Endothelial cell of umbilical vein (primary cell): ENCODE results near the gene NFIA. TPM values are rescaled to one million over a fixed set of nuclear protein-coding genes. Genes with fewer than 3 reads are reported as not detected.

ENCODE experiments used
- BruUV-seq: library from RNA; stranded (reverse); fragments of 400-500 nt; replicated peaks from 2 replicates; lab custom pipeline; 2021; lab: Mats Ljungman, UMichigan
- CTCF ChIA-PET: fragments of 300-600, 350-600 bp; sonication (Branson Sonifier 250); formaldehyde crosslinking; loops from one replicate; lab custom pipeline; 2021; ENCODE audit warnings: antibody characterized with exemption, inconsistent platforms; lab: Charles Lee
- POLR2A ChIA-PET: fragments of 300-600, 350-600 bp; sonication (Branson Sonifier 250); formaldehyde crosslinking; loops from one replicate; lab custom pipeline; 2021; ENCODE audit warnings: antibody characterized with exemption, inconsistent platforms; lab: Charles Lee
- DNase-seq: peaks from one replicate; pipeline ENCODE4 v3.0.0-alpha.2; 2011; ENCODE audit warnings: low read depth, low spot score
- FAIRE-seq: peaks from 2 replicates; lab custom pipeline; 2011; peaks lifted over from hg19 to GRCh38; lab: Jason Lieb, UNC
- H2AFZ ChIP-seq: 2 replicates; pipeline ENCODE4 v1.6.0; 2012; ENCODE audit warnings: low read depth, low read length, control low read depth, inconsistent platforms
- H3K27ac ChIP-seq: 2 replicates; pipeline ENCODE4 v1.5.1; 2011; ENCODE audit warnings: low read depth, mild to moderate bottlenecking, control low read depth, low read length, moderate library complexity; ENCODE audit not compliant: insufficient read depth
- H3K27me3 ChIP-seq, 2 experiments: 2 replicates each; pipeline versions ENCODE4 v1.6.0 to v1.6.1; 2011; ENCODE audit warnings: low read length in 2 of 2, mixed read lengths in 1 of 2; ENCODE audit not compliant: control insufficient read depth in 2 of 2, insufficient read depth in 2 of 2
- H3K36me3 ChIP-seq, 2 experiments: 2 replicates in 1 of 2; 3 replicates in 1 of 2; pipeline ENCODE4 v1.5.1; 2011; ENCODE audit warnings: low read length in 2 of 2, mild to moderate bottlenecking in 1 of 2, moderate library complexity in 1 of 2; ENCODE audit not compliant: control insufficient read depth in 2 of 2, insufficient read depth in 2 of 2; ENCODE audit errors: extremely low read depth in 1 of 2
- H3K4me1 ChIP-seq: 3 replicates; pipeline ENCODE4 v1.5.1; 2011; ENCODE audit warnings: mild to moderate bottlenecking, low read length; ENCODE audit not compliant: control insufficient read depth, insufficient read depth; ENCODE audit errors: extremely low read depth
- H3K4me2 ChIP-seq: 2 replicates; pipeline ENCODE4 v1.6.1; 2011; ENCODE audit warnings: low read length, control low read depth, mixed read lengths; ENCODE audit not compliant: insufficient read depth
- H3K4me3 ChIP-seq, 3 experiments: fragments of 200-600 bp in 1 of 3; sonication (generic), shearing (Covaris generic) in 1 of 3; replicated peaks in 1 of 3; 2 replicates each; pipeline ENCODE4 v1.5.1; 2011 to 2016; ENCODE audit warnings: control low read depth in 3 of 3, low read length in 3 of 3, mild to moderate bottlenecking in 2 of 3, inconsistent platforms in 1 of 3, low read depth in 1 of 3, moderate library complexity in 1 of 3; ENCODE audit not compliant: insufficient read depth in 1 of 3
- H3K79me2 ChIP-seq: 2 replicates; pipeline ENCODE4 v1.6.0; 2012; ENCODE audit warnings: low read length, inconsistent platforms; ENCODE audit not compliant: control insufficient read depth, insufficient read depth
- H3K9ac ChIP-seq: replicated peaks from 2 replicates; pipeline ENCODE3; 2011; ENCODE audit warnings: low read length, control low read depth; ENCODE audit not compliant: insufficient read depth; ENCODE audit errors: extremely low read depth
- H3K9me1 ChIP-seq: replicated peaks from 3 replicates; pipeline ENCODE4 v1.6.0; 2011; ENCODE audit warnings: mild to moderate bottlenecking, low read length; ENCODE audit not compliant: control insufficient read depth, insufficient read depth; ENCODE audit errors: extremely low read depth
- H3K9me3 ChIP-seq: replicated peaks from 2 replicates; pipeline ENCODE4 v1.5.1; 2012; ENCODE audit warnings: low read length, inconsistent platforms; ENCODE audit not compliant: control insufficient read depth, insufficient read depth
- H4K20me1 ChIP-seq: replicated peaks from 2 replicates; pipeline ENCODE3; 2011; ENCODE audit warnings: mild to moderate bottlenecking, low read length; ENCODE audit not compliant: control insufficient read depth, insufficient read depth; ENCODE audit errors: extremely low read depth
- EZH2 ChIP-seq: IDR thresholded peaks from 2 replicates; pipeline ENCODE4 v1.6.1; 2012; ENCODE audit warnings: borderline replicate concordance, low read depth, mild to moderate bottlenecking, moderate library complexity, low read length, inconsistent platforms; ENCODE audit not compliant: severe bottlenecking
- FOS ChIP-seq: IDR thresholded peaks from 2 replicates; pipeline ENCODE4 v1.6.1; 2011; ENCODE audit warnings: mild to moderate bottlenecking, low read length, moderate library complexity, borderline replicate concordance; ENCODE audit not compliant: insufficient read depth
- GATA2 ChIP-seq: IDR thresholded peaks from 2 replicates; pipeline ENCODE4 v1.7.0; 2011; ENCODE audit warnings: low read depth, mild to moderate bottlenecking, moderate library complexity, mixed read lengths, low read length; ENCODE audit not compliant: insufficient read length, insufficient read depth
- JUN ChIP-seq: IDR thresholded peaks from 2 replicates; pipeline ENCODE4 v1.6.1; 2011; ENCODE audit warnings: borderline replicate concordance, low read depth; ENCODE audit not compliant: insufficient read length, insufficient read depth
- MAX ChIP-seq: IDR thresholded peaks from 2 replicates; pipeline ENCODE4 v1.6.1; 2011; ENCODE audit not compliant: insufficient read depth, insufficient read length
- MYC ChIP-seq: IDR thresholded peaks from one replicate; pipeline ENCODE4 v1.6.1; 2011; ENCODE audit warnings: mild to moderate bottlenecking, low read depth, low read length
- POLR2A ChIP-seq: IDR thresholded peaks from 2 replicates; pipeline ENCODE4 v1.6.1; 2012; ENCODE audit warnings: low read depth, mild to moderate bottlenecking, control low read depth, low read length
- POLR2AphosphoS5 ChIP-seq: IDR thresholded peaks from 2 replicates; pipeline ENCODE4 v1.6.1; 2012; ENCODE audit warnings: low read depth, mild to moderate bottlenecking, control low read depth, low read length, moderate library complexity; ENCODE audit not compliant: insufficient read depth
- dilution Hi-C: fragments of 300-500 bp; cut with MboI; formaldehyde crosslinking; loops from one replicate; pipeline ENCODE4 v1.15.0; 2019; ENCODE audit warnings: low sequenced_read_pairs; ENCODE audit not compliant: extremely low pct_ligation_motif_present
- intact Hi-C: fragments of 100-400 bp; cut with micrococcal nuclease; formaldehyde crosslinking; loops from one replicate; pipeline ENCODE4 v1.10.0; 2022
- polyA plus RNA-seq, 4 experiments: library from polyadenylated mRNA; depleted of rRNA in 3 of 4; stranded (reverse) in 3 of 4; unstranded in 1 of 4; fragments of >200 nt; gene quantifications; 2 replicates each; pipeline versions ENCODE4 v1.2.1 to v1.2.3, GENCODE V29; 2011 to 2012; ENCODE audit warnings: missing spikeins in 1 of 4
- total RNA-seq: library from RNA; stranded (reverse); gene quantifications from 2 replicates; pipeline ENCODE4 v1.2.3, GENCODE V29; 2021
- TF ChIP-seq, protein P1 (sequence below), 2 donors: IDR thresholded peaks; 1 replicate in 1 of 2; 2 replicates in 1 of 2; pipeline ENCODE4 v1.5.1; 2011; ENCODE audit warnings: low read length in 2 of 2, mild to moderate bottlenecking in 2 of 2, moderate library complexity in 2 of 2, control low read depth in 1 of 2, inconsistent platforms in 1 of 2, low read depth in 1 of 2; ENCODE audit not compliant: insufficient read depth in 1 of 2; ENCODE audit errors: extremely low read depth in 1 of 2

NFIA gene
- total and polyA plus RNA-seq, 2 donors (not counting 3 experiments of a cell fraction or from before 2014, with no cell fraction given), result 25.5 to 47.0 TPM

- no peak overlapping the region for H3K9ac ChIP-seq
- peaks cover 2% of the 10 kb centered on the region for H3K4me1 ChIP-seq
- dilution Hi-C loops (no loop called here), intact Hi-C loops (no loop called here)
- ChIA-PET CTCF (no interaction called here), POLR2A (no interaction called here)
- DNase-seq (no peak), FAIRE-seq (no peak)
- no peaks in the 10 kb centered on the region for H4K20me1 ChIP-seq
- BruUV-seq, result no TSS peak
- H3K9me3 ChIP-seq, result no peaks in the 10 kb centered on the region
- H3K9me1 ChIP-seq, result no peaks in the 10 kb centered on the region
- H3K27ac ChIP-seq, result no peak overlapping the region
- no peaks in the 10 kb centered on the region for H3K79me2 ChIP-seq
- TF ChIP-seq MAX (no peak), EZH2 (no peak), FOS (no peak), JUN (no peak), POLR2AphosphoS5 (no peak), GATA2 (no peak), POLR2A (no peak), MYC (no peak)
- TF ChIP-seq, protein P1, sequence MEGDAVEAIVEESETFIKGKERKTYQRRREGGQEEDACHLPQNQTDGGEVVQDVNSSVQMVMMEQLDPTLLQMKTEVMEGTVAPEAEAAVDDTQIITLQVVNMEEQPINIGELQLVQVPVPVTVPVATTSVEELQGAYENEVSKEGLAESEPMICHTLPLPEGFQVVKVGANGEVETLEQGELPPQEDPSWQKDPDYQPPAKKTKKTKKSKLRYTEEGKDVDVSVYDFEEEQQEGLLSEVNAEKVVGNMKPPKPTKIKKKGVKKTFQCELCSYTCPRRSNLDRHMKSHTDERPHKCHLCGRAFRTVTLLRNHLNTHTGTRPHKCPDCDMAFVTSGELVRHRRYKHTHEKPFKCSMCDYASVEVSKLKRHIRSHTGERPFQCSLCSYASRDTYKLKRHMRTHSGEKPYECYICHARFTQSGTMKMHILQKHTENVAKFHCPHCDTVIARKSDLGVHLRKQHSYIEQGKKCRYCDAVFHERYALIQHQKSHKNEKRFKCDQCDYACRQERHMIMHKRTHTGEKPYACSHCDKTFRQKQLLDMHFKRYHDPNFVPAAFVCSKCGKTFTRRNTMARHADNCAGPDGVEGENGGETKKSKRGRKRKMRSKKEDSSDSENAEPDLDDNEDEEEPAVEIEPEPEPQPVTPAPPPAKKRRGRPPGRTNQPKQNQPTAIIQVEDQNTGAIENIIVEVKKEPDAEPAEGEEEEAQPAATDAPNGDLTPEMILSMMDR (IDR thresholded peaks at IDR 0.05; ENCODE audit: extremely low read depth in 1 of 2, insufficient read depth in 1 of 2, low read depth in 1 of 2, low read length in 2 of 2), result no peak
- no peak overlapping the region for H3K4me2 ChIP-seq
- no peak overlapping the region for H3K4me3 ChIP-seq
- H3K36me3 ChIP-seq, result no peaks in the 10 kb centered on the region
- H2AFZ ChIP-seq, result no peak overlapping the region
- H3K27me3 ChIP-seq, result no peaks in the 10 kb centered on the region
These were observed 150.8 kb downstream of the NFIA start for GRCh38 chr1:61233121-61233660.
